ENCODE results near the gene SLC22A8.
A peak's percentile ranks its signal among the peaks of the same experiment; 100 is the strongest.
"Not testable (repeated sequence)": the region's sequence is repeated elsewhere in the genome, so short reads cannot be mapped to it uniquely, and the experiment has no call there.

The SLC22A8 gene, protein sequence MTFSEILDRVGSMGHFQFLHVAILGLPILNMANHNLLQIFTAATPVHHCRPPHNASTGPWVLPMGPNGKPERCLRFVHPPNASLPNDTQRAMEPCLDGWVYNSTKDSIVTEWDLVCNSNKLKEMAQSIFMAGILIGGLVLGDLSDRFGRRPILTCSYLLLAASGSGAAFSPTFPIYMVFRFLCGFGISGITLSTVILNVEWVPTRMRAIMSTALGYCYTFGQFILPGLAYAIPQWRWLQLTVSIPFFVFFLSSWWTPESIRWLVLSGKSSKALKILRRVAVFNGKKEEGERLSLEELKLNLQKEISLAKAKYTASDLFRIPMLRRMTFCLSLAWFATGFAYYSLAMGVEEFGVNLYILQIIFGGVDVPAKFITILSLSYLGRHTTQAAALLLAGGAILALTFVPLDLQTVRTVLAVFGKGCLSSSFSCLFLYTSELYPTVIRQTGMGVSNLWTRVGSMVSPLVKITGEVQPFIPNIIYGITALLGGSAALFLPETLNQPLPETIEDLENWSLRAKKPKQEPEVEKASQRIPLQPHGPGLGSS

DNA sequence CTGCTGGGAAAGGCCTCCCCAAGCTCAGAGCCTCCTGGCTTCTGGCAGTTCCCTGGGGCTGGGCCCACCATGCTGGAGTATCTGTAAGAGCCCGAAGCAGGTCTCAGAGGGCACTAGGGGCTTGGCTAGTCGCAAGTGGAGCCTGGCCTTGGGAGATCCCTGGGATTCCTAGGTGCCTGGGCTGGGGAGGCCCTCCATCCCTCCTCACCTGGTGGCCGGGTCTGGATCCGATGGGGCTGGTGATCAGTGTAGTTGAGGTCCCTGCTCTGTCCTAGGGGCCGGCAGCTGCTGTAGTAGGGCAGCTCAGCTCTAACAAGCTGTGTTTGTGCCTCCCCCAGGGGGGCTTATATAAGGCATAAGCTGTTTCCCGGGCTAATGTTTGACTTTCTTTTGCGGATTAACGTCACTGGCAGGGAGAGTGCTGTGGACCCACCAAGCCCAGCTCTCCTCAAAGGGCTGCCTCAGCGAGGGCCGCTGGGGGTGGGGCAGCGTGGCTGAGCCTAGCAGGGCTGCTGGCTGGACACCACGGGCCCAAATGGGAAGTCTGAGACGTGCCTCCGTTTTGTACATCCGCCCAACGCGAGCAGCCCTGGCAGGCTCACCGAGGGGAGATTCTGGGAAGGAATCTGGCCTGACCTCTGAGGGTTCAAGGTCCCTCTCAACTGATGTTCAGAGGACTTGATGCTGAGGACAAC lies at the start of gene SLC22A8:
TSS of gene SLC22A8 (minus strand) at position 321 of the 695 bp plus-strand sequence. CDS start 883 bp downstream, outside the sequence.
- no peak for DNase-seq

DNA sequence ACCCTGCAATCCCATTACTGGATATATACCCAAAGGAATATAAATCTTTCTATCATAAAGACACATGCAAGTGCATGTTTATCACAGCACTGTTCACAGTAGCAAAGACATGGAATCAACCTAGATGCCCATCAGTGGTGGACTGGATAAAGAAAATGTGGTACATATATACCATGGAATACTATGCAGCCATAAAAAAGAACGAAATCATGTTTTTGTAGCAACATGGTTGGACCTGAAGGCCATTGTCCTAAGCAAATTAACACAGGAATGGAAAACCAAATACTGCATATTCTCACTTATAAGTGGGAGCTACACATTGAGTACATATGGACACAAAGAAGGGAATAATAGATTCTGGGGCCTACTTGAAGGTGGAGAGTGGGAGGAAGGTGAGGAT lies 30.6 kb upstream of the SLC22A8 start:
- DNase-seq: not testable (repeated sequence)

- DNase-seq: peak; percentile 50
Measured at GRCh38 chr11:63042596-63042995, 27.0 kb upstream of the SLC22A8 start.

- no peak for DNase-seq
Measured at GRCh38 chr11:63032457-63032856, 16.8 kb upstream of the SLC22A8 start.

- peak; percentile 93 for DNase-seq
Measured at GRCh38 chr11:63023841-63024648, 8.4 kb upstream of the SLC22A8 start.

GRCh38 chr11:63023222-63023814 lies 7.7 kb upstream of the SLC22A8 start:
- DNase-seq: no peak

- no peak for DNase-seq
Measured at GRCh38 chr11:63022441-63022840, 6.8 kb upstream of the SLC22A8 start.

DNA sequence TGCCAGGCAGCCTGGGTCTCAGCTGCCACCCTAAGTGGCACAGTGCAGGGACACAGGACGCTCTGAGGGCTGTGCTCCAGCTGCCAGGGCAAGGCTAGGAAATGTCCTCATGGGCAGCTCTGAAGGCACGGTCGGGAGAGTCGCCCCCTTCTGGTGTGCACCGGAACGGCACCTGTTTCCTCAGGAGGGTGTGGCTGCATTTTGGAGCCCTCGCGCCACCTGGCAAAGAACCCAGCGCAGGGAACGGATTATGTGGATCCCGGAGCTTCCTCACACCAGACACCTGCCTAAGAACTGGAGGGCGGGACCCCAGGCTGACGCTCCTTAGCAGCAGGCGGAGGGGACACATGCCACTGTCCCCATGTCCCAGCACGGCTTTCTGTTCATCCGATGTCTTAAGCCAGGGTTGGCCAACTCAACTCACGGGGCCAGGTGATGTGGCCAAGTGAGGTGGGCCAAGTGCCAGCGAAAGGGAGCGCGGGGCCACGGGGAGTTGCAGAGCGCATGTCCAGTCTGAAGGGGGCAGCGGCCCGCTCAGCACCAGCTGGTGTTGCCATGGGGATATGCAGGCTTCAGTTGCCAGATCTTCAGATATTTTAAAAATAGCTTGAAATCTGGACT lies 5.1 kb upstream of the SLC22A8 start:
- no peak for DNase-seq

DNA sequence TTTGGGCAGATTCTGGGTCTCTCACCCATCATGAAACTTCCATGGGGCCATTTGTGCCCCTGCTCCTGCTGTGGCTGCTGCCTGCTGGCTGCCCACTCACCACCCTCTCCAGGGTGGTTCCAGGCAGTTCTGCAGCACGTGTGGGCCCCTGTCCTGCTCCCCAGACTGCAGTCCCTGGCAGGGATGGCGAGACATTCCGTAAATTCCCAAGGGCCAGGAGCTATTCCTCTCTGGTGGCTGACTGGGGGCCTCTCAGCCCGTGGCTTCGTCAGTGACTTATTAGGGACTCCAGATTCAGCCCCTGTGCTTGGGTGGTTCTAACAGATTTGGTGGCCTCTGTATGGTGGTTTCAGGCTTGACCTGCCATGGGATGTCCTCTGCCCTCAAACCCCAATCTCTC lies 3.9 kb upstream of the SLC22A8 start:
- no peak for DNase-seq

- DNase-seq: no peak
Measured at GRCh38 chr11:63017306-63017974, 1.8 kb upstream of the SLC22A8 start.

DNA sequence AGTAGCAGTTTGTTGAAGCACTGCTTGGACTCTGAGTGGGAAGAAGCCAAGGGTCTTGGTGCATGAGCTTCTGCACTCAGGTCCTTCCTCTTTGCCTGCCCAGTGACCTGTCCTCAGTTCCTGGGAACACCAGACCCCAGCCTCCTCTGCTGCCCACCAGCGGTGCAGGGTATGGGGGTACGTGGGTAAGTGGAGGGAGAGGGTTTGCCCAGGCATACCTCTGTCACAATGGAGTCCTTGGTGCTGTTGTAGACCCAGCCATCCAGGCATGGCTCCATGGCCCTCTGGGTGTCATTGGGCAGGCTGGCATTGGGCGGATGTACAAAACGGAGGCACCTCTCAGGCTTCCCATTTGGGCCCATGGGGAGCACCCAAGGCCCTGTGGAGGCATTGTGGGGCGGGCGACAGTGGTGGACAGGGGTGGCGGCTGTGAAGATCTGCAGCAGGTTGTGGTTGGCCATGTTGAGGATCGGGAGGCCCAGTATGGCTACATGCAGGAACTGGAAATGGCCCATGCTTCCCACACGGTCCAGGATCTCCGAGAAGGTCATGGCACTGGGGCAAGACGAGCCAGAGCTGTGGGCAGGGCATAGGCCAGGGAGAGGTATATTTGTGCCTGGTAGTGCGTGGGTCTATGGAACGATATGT lies 1.1 kb downstream of the SLC22A8 start:
- DNase-seq: no peak

GRCh38 chr11:63012839-63013238 lies 2.8 kb downstream of the SLC22A8 start:
- DNase-seq: no peak

- no peak for DNase-seq
Measured at GRCh38 chr11:63012430-63012829, 3.2 kb downstream of the SLC22A8 start.

DNA sequence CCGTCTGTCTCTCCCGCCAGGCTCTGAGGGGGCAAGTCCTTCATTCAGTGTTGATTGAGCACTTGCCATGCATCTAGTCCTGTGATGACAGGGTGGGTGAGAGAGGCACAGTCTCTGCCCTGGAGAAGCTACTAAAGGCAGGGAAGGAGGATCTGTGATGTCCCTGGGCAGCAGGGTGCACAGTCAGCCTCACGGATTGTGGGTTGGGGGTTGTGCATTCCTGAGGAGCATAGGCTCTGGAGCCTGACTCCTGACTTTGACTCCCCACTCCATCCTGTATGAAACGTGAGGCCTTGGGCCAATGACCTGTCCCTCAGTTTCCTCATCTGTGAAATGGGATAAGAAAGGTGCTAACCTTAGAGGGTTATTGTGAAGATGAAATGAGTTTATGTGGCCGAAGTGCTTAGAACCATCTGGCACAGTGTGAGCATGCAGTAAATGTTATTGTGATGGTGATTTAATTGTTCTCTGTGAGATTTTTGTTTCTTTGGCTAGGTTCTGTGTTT lies 4.7 kb downstream of the SLC22A8 start:
- no peak for DNase-seq

GRCh38 chr11:63007920-63008319 lies 7.7 kb downstream of the SLC22A8 start:
- DNase-seq: no peak

DNA sequence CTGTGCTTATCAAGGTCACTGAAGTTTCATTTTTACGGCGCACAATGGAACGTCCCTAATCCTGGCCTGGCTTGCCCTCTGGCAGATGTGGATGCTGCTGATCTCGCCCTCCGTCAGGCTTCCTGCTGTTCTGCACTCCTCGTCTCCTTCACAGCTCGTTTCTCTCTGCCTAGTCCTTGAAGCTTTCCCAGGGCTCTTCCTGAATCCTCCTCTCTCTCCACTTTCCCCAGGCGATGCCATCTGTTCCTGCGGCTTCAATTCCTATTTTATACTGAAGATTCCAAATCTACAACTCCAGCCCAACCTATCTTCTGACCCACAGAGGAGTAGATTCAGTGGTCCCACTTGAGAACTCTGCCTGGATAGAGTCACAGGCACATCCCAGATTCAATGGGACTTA lies 14.2 kb downstream of the SLC22A8 start:
- no peak for DNase-seq

DNA sequence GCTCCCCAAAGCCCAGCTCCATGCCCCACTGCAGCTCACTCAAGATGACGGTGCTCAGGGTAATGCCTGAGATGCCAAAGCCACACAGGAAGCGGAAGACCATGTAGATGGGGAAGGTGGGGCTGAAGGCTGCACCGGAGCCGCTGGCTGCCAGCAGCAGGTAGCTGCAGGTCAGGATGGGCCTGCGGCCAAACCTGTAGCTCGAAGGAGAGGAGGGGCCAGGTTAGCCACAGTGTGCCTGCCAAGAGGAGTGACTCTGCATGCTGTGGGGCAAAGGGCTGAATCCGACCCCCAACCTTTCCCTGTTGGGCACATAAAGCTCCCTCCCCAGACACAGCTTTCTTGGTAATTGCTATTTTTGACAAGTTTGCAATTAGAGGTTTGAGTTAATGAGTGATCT lies 16.0 kb downstream of the SLC22A8 start:
- DNase-seq: no peak

DNA sequence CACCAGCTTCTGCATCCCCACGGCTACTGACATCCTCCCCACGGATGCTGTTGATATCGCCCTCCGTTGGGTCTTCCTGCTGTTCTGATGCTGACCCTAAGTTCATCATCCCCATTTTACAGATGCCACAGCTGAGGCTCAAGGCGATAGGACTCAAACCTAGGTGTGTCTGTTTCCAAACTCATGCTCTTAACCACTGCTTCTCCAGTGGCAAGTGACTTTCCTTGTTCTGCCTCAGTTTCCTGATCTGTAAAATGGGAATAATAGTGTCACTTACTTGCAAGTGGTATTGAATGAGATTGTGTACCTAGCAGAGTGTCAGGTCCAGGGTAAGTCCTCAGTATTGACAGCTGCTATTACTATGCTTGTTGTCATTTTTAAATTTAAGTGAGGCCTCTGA lies 16.5 kb downstream of the SLC22A8 start:
- DNase-seq: no peak

DNA sequence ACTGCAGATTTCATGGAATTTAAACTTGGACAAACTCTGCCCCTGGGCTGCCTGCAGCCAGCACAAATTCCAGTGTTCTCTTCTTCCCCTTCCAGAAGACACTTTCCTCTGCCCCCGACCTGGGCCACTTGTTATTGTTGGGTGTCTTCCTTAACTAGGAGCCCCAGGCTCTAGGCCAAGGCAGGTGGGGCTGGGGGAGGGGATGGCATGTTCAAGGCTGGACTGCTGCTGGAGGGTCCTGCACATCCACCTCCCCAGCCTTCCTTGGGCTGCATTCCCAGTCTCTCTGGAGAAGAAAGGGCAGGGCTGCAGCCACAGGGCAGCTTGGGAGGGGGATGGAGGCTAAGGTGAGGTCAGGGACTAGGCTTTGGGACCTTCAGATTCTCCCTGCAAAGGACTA lies 19.4 kb downstream of the SLC22A8 start:
- no peak for DNase-seq

DNA sequence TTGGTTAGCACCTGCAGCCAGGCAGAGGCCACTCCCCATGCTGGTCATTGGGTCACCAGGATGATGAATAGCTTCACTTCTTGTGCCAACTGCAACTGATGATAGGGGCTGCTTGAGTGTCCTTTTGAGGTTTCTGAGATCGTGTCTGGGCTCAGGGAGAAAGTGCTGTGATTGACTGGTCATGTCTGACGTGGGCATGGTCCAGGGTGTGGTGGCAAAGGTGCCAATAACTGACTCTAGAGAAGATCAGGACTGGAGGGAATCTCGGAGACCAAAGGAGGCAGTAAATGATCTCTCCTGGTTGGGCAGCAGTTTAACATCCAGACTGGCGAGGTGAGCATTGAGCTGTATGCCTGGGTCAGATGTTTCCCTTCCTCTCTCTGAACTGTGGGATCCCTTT lies 20.9 kb downstream of the SLC22A8 start:
- DNase-seq: no peak

GRCh38 chr11:62988276-62988675 lies 27.4 kb downstream of the SLC22A8 start:
- DNase-seq: no peak
